Stomach (tissue), 9 donors: Measurements from ENCODE around the gene SMYD3. TPM values are rescaled to one million over a fixed set of nuclear protein-coding genes. Genes with fewer than 3 reads are reported as not detected.

Experiments used
- DNase-seq, 2 donors: peaks; one replicate each; pipeline versions ENCODE4 v3.0.0 to v3.0.0-alpha.2; 2013 to 2019
- H3K27ac ChIP-seq, 5 donors: fragments of 200-600 bp in 4 of 5; sonication (generic) in 4 of 5; one replicate each; pipeline ENCODE4 v1.5.1; 2013 to 2019; ENCODE audit warnings: mild to moderate bottlenecking in 1 of 5, moderate library complexity in 1 of 5
- H3K27me3 ChIP-seq, 3 donors: fragments of 200-600 bp; sonication (generic); one replicate each; pipeline ENCODE4 v1.5.1; 2017 to 2019; ENCODE audit warnings: mixed run types in 1 of 3
- H3K36me3 ChIP-seq, 4 donors: fragments of 200-600 bp; sonication (generic); 1 replicate in 3 of 4; 2 replicates in 1 of 4; pipeline ENCODE4 v1.5.1; 2016 to 2019
- H3K4me1 ChIP-seq, 4 donors: fragments of 200-600 bp; sonication (generic); one replicate each; pipeline ENCODE4 v1.5.1; 2016 to 2019
- H3K4me3 ChIP-seq, 4 donors: fragments of 200-600 bp; sonication (generic) in 3 of 4; one replicate each; pipeline ENCODE4 v1.5.1; 2016 to 2019; ENCODE audit warnings: mild to moderate bottlenecking in 1 of 4
- H3K9me3 ChIP-seq, 4 donors: fragments of 200-600 bp; sonication (generic); one replicate each; pipeline ENCODE4 v1.5.1; 2016 to 2019
- CTCF ChIP-seq, 7 experiments: fragments of 450-650 bp in 4 of 7; fragments of 200-600 bp in 3 of 7; sonication (generic) in 3 of 7; IDR thresholded peaks; one replicate each; pipeline ENCODE4 v1.5.1; 2016 to 2019; ENCODE audit warnings: antibody characterized with exemption in 7 of 7, control low read depth in 2 of 7, mild to moderate bottlenecking in 1 of 7
- EP300 ChIP-seq: sonication (generic); formaldehyde crosslinking; IDR thresholded peaks from one replicate; pipeline ENCODE4 v1.6.1; 2017; ENCODE audit warnings: antibody characterized with exemption
- POLR2A ChIP-seq, 4 donors: fragments of 450-650 bp; IDR thresholded peaks; one replicate each; pipeline ENCODE4 v1.6.1; 2016; ENCODE audit warnings: antibody characterized with exemption in 4 of 4, control low read depth in 2 of 4, mild to moderate bottlenecking in 1 of 4, moderate library complexity in 1 of 4
- POLR2AphosphoS5 ChIP-seq, 3 donors: sonication (generic); formaldehyde crosslinking; IDR thresholded peaks; one replicate each; pipeline ENCODE4 v1.6.1; 2016; ENCODE audit warnings: antibody characterized with exemption in 3 of 3
- WGBS, 5 donors: extraction: QIAGEN DNeasy Blood & Tissue Kit in 3 of 5; methylation state at CpG; one replicate each; pipeline versions ENCODE4 v1.1.5 to v1.1.7; 2013 to 2018; 5-methylcytosine and 5-hydroxymethylcytosine counted together
- intact Hi-C: fragments of 100-400 bp; cut with DNase I; formaldehyde crosslinking; loops from one replicate; pipeline ENCODE4 v1.15.1; 2023; ENCODE audit warnings: low total_unique reads
- polyA plus RNA-seq, 3 donors: library from polyadenylated mRNA; stranded (reverse); fragments of 200-250 nt; gene quantifications; one replicate each; pipeline ENCODE4 v1.2.3, GENCODE V29; 2013
- total RNA-seq, 5 donors: library from RNA; depleted of rRNA; stranded (reverse); fragments of >200 nt; gene quantifications; one replicate each; pipeline versions ENCODE4 v1.1.0 to v1.2.3, GENCODE V29; 2014 to 2016
- donor health status: healthy with polysubstance abuse.
- donor health status: Bipolar disorder and iron deficiency.
- donor health status: healthy.

The SMYD3 gene
- total and polyA plus RNA-seq, 8 donors, result 6.4 to 196 (median 27.8) TPM

- DNase-seq, result peak in 1 of 2 donors; percentile 27
- Histone ChIP-seq H3K9me3 (no peaks in the 10 kb centered on the region), H3K27me3 (no peaks in the 10 kb centered on the region), H3K36me3 (peaks cover 0 to 7% (median 3%) of the 10 kb centered on the region in 4 donors), H3K27ac (no peak overlapping the region), H3K4me1 (peaks cover 0 to 19% (median 8%) of the 10 kb centered on the region in 4 donors), H3K4me3 (no peak overlapping the region)
- WGBS, 5 donors, result 72 to 88% (median 80%) methylated on average over 7 of the region's 7 CpGs
- intact Hi-C loops, result no loop called here
- no peak for TF ChIP-seq POLR2AphosphoS5 (IDR thresholded peaks at IDR 0.05)
- TF ChIP-seq POLR2A (IDR thresholded peaks at IDR 0.05), result no peak
- TF ChIP-seq EP300, result no peak
- TF ChIP-seq CTCF (IDR thresholded peaks at IDR 0.05), result no peak
These were observed 648.2 kb downstream of the SMYD3 start for GRCh38 chr1:245858722-245859492.

GRCh38 chr1:245858022-245858721, 648.9 kb downstream of the SMYD3 start:
- intact Hi-C loops, result no loop called here
- WGBS, 5 donors, result 91 to 96% (median 93%) methylated on average over 13 of the region's 13 CpGs
- Histone ChIP-seq H3K4me1 (peaks cover 0 to 19% (median 8%) of the 10 kb centered on the region in 4 donors), H3K4me3 (no peak overlapping the region), H3K36me3 (peaks cover 0 to 6% (median 3%) of the 10 kb centered on the region in 4 donors), H3K9me3 (no peaks in the 10 kb centered on the region), H3K27ac (no peak overlapping the region), H3K27me3 (no peaks in the 10 kb centered on the region)
- TF ChIP-seq EP300 (no peak), POLR2A (IDR thresholded peaks at IDR 0.05) (no peak), POLR2AphosphoS5 (IDR thresholded peaks at IDR 0.05) (no peak), CTCF (IDR thresholded peaks at IDR 0.05) (no peak)
- DNase-seq, result no peak

GRCh38 chr1:245856944-245857531, 650.0 kb downstream of the SMYD3 start:
- 45 to 78% (median 71%) methylated on average over 13 of the region's 13 CpGs for WGBS, 5 donors
- no peak for DNase-seq
- intact Hi-C loops, result no loop called here
- Histone ChIP-seq H3K27ac (peak overlapping the region in 3 of 5 donors; percentile 1 to 58 (median 14)), H3K4me3 (no peak overlapping the region), H3K4me1 (peaks cover 0 to 19% (median 8%) of the 10 kb centered on the region in 4 donors), H3K9me3 (no peaks in the 10 kb centered on the region), H3K36me3 (peaks cover 0 to 3% (median 0%) of the 10 kb centered on the region in 4 donors), H3K27me3 (no peaks in the 10 kb centered on the region)
- no peak for TF ChIP-seq POLR2A (IDR thresholded peaks at IDR 0.05)
- TF ChIP-seq EP300, result no peak
- TF ChIP-seq POLR2AphosphoS5 (IDR thresholded peaks at IDR 0.05), result no peak
- no peak for TF ChIP-seq CTCF (IDR thresholded peaks at IDR 0.05)
